Endometrial microvascular endothelial cells (primary cell): ENCODE data around the gene ABCC6. TPM values are rescaled to one million over a fixed set of nuclear protein-coding genes. Genes with fewer than 3 reads are reported as not detected.
"Not testable (repeated sequence)": the region's sequence is repeated elsewhere in the genome, so short reads cannot be mapped to it uniquely, and the experiment has no call there.

Experiments
- in situ Hi-C: cut with HindIII; loops from 2 replicates; pipeline ENCODE4 v1.10.0; 2017; ENCODE audit warnings: low sequenced_read_pairs, low pct_unique_long_range_greater_than_20kb; ENCODE audit errors: inconsistent ontology term
- total RNA-seq: library from RNA; depleted of rRNA; stranded (reverse); fragments of >200 nt; gene quantifications from one replicate; pipeline ENCODE4 v1.2.3, GENCODE V29; 2015; ENCODE audit errors: inconsistent ontology term

ABCC6 gene
- total RNA-seq, 1 donor from 2014 or later: not detected

GRCh38 chr16:16105646-16106045 lies 117.6 kb downstream of the ABCC6 start:
- in situ Hi-C loops: no loop called here

- in situ Hi-C loops: not testable (repeated sequence)
Measured at GRCh38 chr16:16104804-16105141, 118.5 kb downstream of the ABCC6 start.

DNA sequence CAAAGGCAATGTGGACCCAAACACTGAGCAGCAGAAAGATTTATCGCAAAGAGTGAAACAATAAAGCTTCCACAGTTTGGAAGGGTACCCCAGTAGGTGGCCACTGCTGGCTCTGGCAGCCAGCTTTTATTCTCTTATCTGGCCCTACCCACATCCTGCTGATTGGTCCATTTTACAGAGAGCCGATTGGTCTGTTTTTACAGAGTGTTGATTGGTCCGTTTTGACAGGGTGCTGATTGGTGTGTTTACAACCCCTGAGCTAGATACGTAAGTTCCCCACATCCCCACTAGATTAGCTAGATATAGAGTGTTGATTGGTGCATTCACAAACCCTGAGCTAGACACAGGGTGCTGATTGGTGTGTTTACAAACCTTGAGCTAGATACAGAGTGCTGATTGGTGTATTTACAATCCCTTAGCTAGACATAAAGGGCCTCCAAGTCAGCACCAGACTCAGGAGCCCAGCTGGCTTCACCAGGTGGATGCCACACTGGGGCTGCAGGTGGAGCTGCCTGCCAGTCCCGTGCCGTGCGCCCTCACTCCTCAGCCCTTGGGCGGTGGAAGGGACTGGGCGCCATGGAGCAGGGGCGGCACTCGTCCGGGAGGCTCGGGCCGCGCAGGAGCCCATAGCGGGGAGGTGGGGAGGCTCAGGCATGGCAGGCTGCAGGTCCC lies 119.0 kb downstream of the ABCC6 start:
- in situ Hi-C loops: not testable (repeated sequence)

DNA sequence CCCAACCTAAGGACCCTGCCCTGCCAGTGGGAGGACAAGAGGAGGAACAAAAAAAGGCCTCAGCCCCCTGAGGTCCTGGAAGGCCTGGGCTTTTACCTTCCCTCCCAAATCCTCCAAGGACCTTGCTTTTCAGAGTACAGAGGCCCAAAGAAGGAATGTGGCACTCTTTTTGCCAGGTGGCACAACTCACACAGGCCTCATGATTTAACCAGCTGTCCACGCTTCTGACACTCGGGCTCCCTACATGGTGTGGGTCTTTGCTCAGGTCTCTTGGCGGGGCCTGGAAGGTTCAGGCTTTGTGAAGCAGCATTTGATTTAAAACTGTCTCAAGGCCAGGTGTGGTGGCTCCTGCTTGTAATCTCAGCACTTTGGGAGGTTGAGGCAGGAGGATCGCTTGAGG lies 120.6 kb downstream of the ABCC6 start:
- in situ Hi-C loops: no loop called here

- in situ Hi-C loops: no loop called here
Measured at GRCh38 chr16:16101585-16101984, 121.7 kb downstream of the ABCC6 start.

- in situ Hi-C loops: no loop called here
Measured at GRCh38 chr16:16100631-16101030, 122.7 kb downstream of the ABCC6 start.

DNA sequence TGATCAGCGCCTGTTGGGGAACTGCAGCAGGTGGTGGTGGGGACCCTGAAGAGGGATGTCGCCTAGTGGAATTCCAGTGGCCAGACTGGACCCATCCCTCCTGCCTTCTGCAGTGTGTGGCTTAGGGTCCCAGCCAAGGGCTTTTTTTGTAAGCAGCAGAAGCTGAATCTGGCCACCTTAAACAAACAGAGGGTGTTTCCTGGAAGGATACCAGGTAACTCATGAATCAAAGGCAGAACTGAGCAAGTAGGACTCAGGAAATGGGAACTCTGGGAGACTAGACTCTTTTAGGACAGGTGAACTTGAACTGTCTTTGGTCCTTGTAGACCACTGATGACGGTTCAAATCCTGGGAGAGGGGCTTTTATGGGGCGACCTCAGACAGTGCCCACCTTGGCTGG lies 124.0 kb downstream of the ABCC6 start:
- in situ Hi-C loops: no loop called here

Other genes with a start within 250 kb of the ABCC6 start
- 8.9 TPM for gene NOMO3, start 9.0 kb upstream of the ABCC6 start, total RNA-seq
- gene NPIPA7, start 155.6 kb upstream of the ABCC6 start, total RNA-seq: 6.1 TPM